Measurements from ENCODE around the gene PRR14L. TPM values are rescaled to one million over a fixed set of nuclear protein-coding genes. Genes with fewer than 3 reads are reported as not detected.

The PRR14L gene
- total and polyA plus RNA-seq, 2 of the 13 experiments (the other 11 are each of a cell fraction or from before 2014, with no cell fraction given) = 6.6 to 16.5 TPM

- no peak for TF ChIP-seq REST (IDR thresholded peaks at IDR 0.05; ENCODE audit: borderline replicate concordance in 1 of 2, low read depth in 1 of 2, low read length in 2 of 2)
- TF ChIP-seq PLSCR1 (CRISPR knock-in tag; IDR thresholded peaks at IDR 0.05; ENCODE audit: borderline replicate concordance) = no peak
- no peak for TF ChIP-seq LRRFIP1 (CRISPR knock-in tag; conservative IDR thresholded peaks at IDR 0.05)
- TF ChIP-seq HIC2 (CRISPR knock-in tag; IDR thresholded peaks at IDR 0.05; ENCODE audit: low read depth) = no peak
- no peak for TF ChIP-seq ZNF850 (CRISPR knock-in tag; conservative IDR thresholded peaks at IDR 0.05)
- TF ChIP-seq ZNF839 (CRISPR knock-in tag; IDR thresholded peaks at IDR 0.05; ENCODE audit: borderline replicate concordance) = no peak
- no peak for TF ChIP-seq SNAPC5 (CRISPR knock-in tag; IDR thresholded peaks at IDR 0.05; ENCODE audit: borderline replicate concordance)
- peak; percentile 82; the same call in 1 of the 2 replicates for TF ChIP-seq ZFP36L1 (CRISPR knock-in tag; IDR thresholded peaks at IDR 0.05)
- TF ChIP-seq ADNP (CRISPR knock-in tag; IDR thresholded peaks at IDR 0.05) = peak; percentile 88
- no peak for TF ChIP-seq ZNF598 (CRISPR knock-in tag; IDR thresholded peaks at IDR 0.05; ENCODE audit: borderline replicate concordance)
- TF ChIP-seq TGIF2 (CRISPR knock-in tag; IDR thresholded peaks at IDR 0.05) = peak; percentile 48; the same call in 1 of the 2 replicates
- TF ChIP-seq ZNF550 (CRISPR knock-in tag; IDR thresholded peaks at IDR 0.05; ENCODE audit: borderline replicate concordance) = no peak
- no peak for TF ChIP-seq NCOA1 (CRISPR knock-in tag; IDR thresholded peaks at IDR 0.05)
- TF ChIP-seq FOXC1 (CRISPR knock-in tag; IDR thresholded peaks at IDR 0.05; ENCODE audit: borderline replicate concordance) = peak; percentile 86
- no peak for TF ChIP-seq GATAD2A (CRISPR knock-in tag; IDR thresholded peaks at IDR 0.05)
- TF ChIP-seq ZXDC (CRISPR knock-in tag; IDR thresholded peaks at IDR 0.05) = peak; percentile 53; the same call in 1 of the 2 replicates
These were observed 3.9 kb upstream of the PRR14L start, which contains the start of gene DEPDC5 (continued) for GRCh38 chr22:31753634-31754501.

All from HepG2 (cell line).